Spleen (tissue), 7 donors: Measurements from ENCODE around the gene SYK.

Experiments
- POLR2A ChIP-seq, 3 donors: fragments of 450-650 bp; IDR thresholded peaks; one replicate each; pipeline ENCODE4 v1.5.1; 2017; ENCODE audit warnings: antibody characterized with exemption in 3 of 3, mild to moderate bottlenecking in 1 of 3
- POLR2AphosphoS5 ChIP-seq, 3 donors: sonication (generic); formaldehyde crosslinking; IDR thresholded peaks; one replicate each; pipeline ENCODE4 v1.5.1; 2017; ENCODE audit warnings: antibody characterized with exemption in 3 of 3
- TF ChIP-seq, protein P1 (sequence below), 11 experiments: fragments of 200-600 bp in 7 of 11; fragments of 450-650 bp in 4 of 11; sonication (generic) in 4 of 11; IDR thresholded peaks in 8 of 11; conservative IDR thresholded peaks in 3 of 11; 1 replicate in 7 of 11; 2 replicates in 4 of 11; pipeline versions ENCODE4 v1.4.0 to v1.8.0; 2016 to 2021; ENCODE audit warnings: antibody characterized with exemption in 11 of 11, inconsistent platforms in 4 of 11, mild to moderate bottlenecking in 1 of 11
- donor health status: DM: no; HTN: no; CAD: no; lungs with moderate emphysema.
- donor health status: DM: no; HTN: no; CAD: no.
- donor health status: DM: no; HTN: no; CAD: no.

DNA sequence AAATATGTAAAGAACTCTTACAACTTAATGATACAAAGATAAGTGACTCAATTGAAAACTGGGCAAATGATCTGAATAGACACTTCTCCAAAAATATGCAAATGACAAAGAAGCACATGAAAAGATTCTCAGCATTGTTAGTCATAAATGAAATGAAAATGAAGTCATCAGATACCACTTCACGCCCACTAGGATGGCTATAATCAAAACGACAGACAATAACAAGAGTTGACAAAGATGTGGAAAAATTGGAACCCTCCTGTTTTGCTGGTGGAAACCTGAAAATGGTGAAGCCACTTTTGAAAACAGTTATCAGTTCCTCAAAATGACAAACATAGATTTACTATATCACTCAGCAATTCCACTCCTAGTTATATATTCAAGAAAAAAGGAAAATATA lies 7.9 kb upstream of the SYK start:
- TF ChIP-seq, protein P1, sequence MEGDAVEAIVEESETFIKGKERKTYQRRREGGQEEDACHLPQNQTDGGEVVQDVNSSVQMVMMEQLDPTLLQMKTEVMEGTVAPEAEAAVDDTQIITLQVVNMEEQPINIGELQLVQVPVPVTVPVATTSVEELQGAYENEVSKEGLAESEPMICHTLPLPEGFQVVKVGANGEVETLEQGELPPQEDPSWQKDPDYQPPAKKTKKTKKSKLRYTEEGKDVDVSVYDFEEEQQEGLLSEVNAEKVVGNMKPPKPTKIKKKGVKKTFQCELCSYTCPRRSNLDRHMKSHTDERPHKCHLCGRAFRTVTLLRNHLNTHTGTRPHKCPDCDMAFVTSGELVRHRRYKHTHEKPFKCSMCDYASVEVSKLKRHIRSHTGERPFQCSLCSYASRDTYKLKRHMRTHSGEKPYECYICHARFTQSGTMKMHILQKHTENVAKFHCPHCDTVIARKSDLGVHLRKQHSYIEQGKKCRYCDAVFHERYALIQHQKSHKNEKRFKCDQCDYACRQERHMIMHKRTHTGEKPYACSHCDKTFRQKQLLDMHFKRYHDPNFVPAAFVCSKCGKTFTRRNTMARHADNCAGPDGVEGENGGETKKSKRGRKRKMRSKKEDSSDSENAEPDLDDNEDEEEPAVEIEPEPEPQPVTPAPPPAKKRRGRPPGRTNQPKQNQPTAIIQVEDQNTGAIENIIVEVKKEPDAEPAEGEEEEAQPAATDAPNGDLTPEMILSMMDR (IDR thresholded peaks at IDR 0.05 in 8 of 11, conservative IDR thresholded peaks at IDR 0.05 in 3 of 11): no peak
- TF ChIP-seq POLR2A (IDR thresholded peaks at IDR 0.05): no peak
- TF ChIP-seq POLR2AphosphoS5 (IDR thresholded peaks at IDR 0.05): no peak
